Fibroblast of the aortic adventitia (primary cell): ENCODE data around the gene DNAAF5. TPM values are rescaled to one million over a fixed set of nuclear protein-coding genes. Genes with fewer than 3 reads are reported as not detected.

Source experiments
- DNase-seq: peaks from one replicate; pipeline ENCODE4 v3.0.0-alpha.2; 2010; ENCODE audit warnings: low read depth
- H3K4me3 ChIP-seq: 2 replicates; pipeline ENCODE4 v1.5.1; 2011; ENCODE audit warnings: low read depth, mild to moderate bottlenecking, control low read depth, low read length, moderate library complexity
- CTCF ChIP-seq: IDR thresholded peaks from 2 replicates; pipeline ENCODE4 v1.5.1; 2011; ENCODE audit warnings: mild to moderate bottlenecking, low read length, control low read depth, inconsistent platforms; ENCODE audit not compliant: insufficient read depth
- total RNA-seq: library from RNA; depleted of rRNA; stranded (reverse); fragments of >200 nt; gene quantifications from 2 replicates; pipeline ENCODE4 v1.2.3, GENCODE V29; 2012; ENCODE audit warnings: low replicate concordance

The DNAAF5 gene
- total RNA-seq, 1 donor = 22.0 TPM

- H3K4me3 ChIP-seq = no peak overlapping the region
- TF ChIP-seq CTCF = no peak
- no peak for DNase-seq
Observed at GRCh38 chr7:753190-753589, 26.7 kb downstream of the DNAAF5 start.

DNA sequence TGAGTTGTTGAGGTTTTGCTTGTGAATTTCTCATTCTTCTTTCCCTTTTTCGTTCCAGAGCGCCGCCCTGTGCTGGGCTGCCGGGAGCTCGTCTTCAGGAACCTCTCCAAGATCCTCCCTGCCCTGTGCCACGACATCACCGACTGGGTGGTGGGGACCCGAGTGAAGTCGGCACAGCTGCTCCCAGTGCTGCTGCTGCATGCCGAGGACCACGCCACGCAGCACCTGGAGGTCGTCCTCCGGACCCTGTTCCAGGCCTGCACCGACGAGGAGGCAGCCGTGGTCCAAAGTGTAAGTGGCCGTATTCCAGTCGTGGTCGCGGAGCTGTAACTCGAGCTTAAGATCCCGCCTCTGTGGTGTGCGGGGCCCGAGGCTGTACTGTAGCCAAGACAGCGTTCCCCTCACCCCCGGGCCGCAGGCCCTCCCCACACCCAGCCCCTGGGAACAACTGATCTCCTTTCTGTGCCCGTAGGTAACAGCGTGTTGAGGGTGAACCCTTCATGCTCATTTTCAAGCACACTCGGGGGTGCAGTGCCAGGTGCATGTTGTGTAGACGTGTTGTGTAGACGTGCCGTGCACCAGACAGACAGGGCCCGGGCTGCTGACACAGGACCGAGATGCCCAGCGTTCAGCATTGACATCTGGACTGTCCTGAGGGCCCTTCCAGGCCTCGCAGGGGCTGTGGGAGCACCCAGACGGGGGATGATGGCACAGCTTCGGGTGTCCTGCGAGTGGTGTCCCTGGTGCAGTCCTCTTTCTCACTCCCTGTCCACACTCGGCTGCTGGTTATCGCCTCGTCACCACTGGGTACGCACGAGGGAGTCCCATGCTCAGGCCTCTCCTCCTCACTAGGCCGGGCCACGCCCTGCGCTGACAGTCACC lies 28.3 kb downstream of the DNAAF5 start:
- no peak overlapping the region for H3K4me3 ChIP-seq
- no peak for DNase-seq
- no peak for TF ChIP-seq CTCF

DNA sequence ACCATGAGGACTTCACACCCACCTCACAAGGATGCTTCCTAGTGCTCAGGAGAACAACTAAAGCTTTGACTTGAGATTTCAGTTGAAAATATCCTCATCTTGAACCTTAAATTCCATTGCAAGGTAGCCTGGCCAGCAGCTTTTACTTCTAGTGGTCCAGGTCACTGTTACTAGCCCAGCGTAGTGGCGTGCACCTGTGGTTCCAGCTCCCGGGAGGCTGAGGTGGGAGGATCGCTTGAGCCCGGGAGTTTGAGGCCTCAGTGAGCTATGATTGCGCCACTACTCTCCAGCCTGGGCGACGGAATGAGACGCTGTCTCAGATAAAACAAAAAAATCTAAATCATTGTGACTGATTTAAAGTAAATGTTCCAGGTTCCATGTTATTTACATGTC lies 28.9 kb downstream of the DNAAF5 start:
- no peak for DNase-seq
- H3K4me3 ChIP-seq = no peak overlapping the region
- TF ChIP-seq CTCF = no peak

DNA sequence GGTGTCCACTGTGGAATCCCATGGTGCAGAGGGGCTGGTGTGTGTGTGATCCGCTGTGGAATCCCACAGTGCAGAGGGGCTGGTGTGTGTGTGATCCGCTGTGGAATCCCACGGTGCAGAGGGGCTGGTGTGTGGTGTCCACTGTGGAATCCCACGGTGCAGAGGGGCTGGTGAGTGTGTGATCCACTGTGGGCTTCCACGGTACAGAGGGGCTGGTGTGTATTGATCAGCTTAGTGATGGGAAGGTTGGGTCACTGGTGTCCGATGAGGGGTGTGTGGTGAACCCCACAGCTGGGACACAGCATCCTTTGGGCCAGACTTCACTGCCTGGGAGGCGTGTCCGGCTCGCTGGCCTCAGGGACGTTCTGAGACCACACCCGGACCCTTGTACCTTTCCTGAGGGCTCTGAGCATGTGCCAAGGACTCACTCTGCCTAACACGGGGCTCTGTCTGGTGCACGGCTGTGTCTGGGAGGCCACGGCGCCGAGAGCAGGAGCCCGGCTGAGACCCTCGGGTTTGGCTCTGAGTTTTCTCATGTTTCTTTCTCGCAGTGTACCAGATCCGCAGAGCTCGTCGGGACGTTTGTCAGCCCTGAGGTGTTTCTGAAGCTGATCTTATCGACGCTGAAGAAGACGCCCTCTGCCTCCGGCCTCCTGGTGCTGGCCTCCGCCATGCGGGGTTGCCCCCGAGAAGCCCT lies 29.9 kb downstream of the DNAAF5 start:
- H3K4me3 ChIP-seq = no peak overlapping the region
- no peak for DNase-seq
- TF ChIP-seq CTCF = no peak

GRCh38 chr7:756928-757560 lies 30.5 kb downstream of the DNAAF5 start:
- no peak overlapping the region for H3K4me3 ChIP-seq
- DNase-seq = no peak

DNA sequence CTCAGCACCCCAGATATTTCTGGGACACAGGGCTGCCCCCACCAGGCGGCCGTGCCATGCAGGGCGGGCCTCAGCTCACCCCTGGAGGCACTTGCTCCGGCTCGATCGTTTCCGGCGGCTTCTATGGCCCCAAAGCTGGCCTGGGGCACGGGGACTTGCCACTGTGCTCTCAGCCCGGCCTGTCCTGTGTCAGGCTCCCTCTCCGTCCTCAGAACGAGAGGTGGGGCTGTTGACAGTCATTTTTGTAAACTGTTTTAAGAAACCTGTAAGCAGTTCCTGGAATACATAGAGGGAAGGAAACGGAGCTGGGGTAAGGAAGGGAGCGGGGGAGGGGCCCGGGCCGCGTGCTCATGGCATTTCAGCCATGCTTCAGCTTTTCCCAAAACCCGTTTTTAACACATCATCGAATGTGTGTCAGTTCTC lies 31.3 kb downstream of the DNAAF5 start:
- DNase-seq = no peak
- no peak overlapping the region for H3K4me3 ChIP-seq
- TF ChIP-seq CTCF = no peak

More at GRCh38 chr7:756928-757560, 30.5 kb downstream of the DNAAF5 start:
- no peak for TF ChIP-seq CTCF
